Effector memory CD4-positive, alpha-beta T cell (primary cell): Measurements from ENCODE around the gene LTK.

ENCODE experiments used
- DNase-seq, 3 donors: peaks; one replicate each; pipeline ENCODE4 v3.0.0-alpha.2; 2020
- H3K27ac ChIP-seq: 2 replicates; pipeline ENCODE4 v1.7.0; 2013; ENCODE audit warnings: mild to moderate bottlenecking, low read length, moderate library complexity; ENCODE audit not compliant: insufficient read depth, poor library complexity, severe bottlenecking
- H3K27me3 ChIP-seq: replicated peaks from 2 replicates; pipeline ENCODE4 v1.7.0; 2013; ENCODE audit warnings: mild to moderate bottlenecking, low read length; ENCODE audit not compliant: insufficient read depth, control insufficient read depth, poor library complexity, severe bottlenecking
- H3K36me3 ChIP-seq: 2 replicates; pipeline ENCODE4 v1.7.0; 2013; ENCODE audit warnings: mild to moderate bottlenecking, low read length, moderate library complexity; ENCODE audit not compliant: control insufficient read depth, insufficient read depth
- H3K4me1 ChIP-seq: 2 replicates; pipeline ENCODE4 v1.7.0; 2013; ENCODE audit warnings: low read length, mild to moderate bottlenecking; ENCODE audit not compliant: control insufficient read depth, insufficient read depth, poor library complexity, severe bottlenecking
- H3K4me3 ChIP-seq: 2 replicates; pipeline ENCODE4 v1.7.0; 2013; ENCODE audit warnings: low read length, low read depth, mild to moderate bottlenecking; ENCODE audit not compliant: insufficient read depth, poor library complexity, severe bottlenecking
- H3K9me3 ChIP-seq: 2 replicates; pipeline ENCODE4 v1.7.0; 2013; ENCODE audit warnings: mild to moderate bottlenecking, low read length, moderate library complexity; ENCODE audit not compliant: control insufficient read depth

Gene LTK

DNA sequence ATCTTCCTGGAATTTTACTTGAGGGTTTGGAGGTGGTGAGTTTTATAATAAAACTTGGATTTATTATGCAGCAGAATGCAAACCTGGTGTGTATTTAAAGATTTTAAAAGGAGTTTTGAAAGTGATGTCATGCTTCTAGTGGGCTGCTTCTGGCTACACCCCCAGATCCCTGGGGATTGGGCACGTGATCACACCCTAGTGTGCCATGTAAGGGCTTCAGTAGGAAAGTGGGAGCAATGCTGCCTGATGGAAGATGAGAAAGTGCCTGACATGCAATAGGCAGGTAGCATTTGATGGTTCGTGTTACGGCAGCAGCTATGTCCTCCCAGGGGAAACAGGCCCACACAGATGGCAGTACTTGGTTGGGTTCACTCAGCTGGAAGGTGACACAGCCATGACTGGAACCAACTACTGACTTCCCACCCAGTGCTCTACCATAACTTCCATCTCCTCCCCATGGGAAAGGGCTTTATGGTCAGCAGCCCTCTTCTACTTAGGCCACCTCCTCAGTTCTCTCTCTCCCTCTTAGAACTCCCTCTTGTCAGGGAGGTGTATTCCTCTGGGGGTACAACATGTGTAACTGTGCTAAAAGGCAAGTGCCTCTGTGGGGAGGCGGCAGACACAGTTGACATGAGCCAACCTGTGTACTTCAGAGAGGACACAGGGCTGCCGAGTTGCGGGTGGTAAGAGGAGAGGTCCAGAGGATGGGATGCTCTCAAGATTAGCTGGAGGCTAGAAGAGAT, 14.3 kb downstream of the LTK start:
- H3K4me3 ChIP-seq: no peak overlapping the region
- H3K4me1 ChIP-seq: peaks cover 38% of the 10 kb centered on the region
- no peaks in the 10 kb centered on the region for H3K9me3 ChIP-seq
- H3K36me3 ChIP-seq: no peaks in the 10 kb centered on the region
- no peak overlapping the region for H3K27ac ChIP-seq
- peaks cover 29% of the 10 kb centered on the region for H3K27me3 ChIP-seq
- DNase-seq: no peak

DNA sequence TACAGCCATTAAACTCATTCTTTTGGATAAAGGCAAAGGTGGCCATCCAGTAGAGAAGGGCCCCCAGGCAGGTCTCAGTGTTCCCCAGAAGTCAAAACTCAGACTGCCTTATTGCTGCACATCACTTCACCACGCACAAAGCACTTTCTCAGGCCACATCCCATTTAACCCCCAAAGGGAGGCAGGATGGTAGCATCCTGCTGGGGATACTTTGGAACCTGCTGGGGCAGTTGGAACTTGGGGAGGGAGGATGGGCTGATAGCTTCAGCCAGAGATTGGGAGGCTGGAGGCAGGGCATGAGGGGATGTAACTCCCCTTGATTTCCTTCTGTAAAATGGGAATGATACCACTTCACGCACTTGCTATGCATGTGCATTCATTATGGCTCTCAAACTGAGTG, 15.0 kb downstream of the LTK start:
- Histone ChIP-seq H3K27ac (no peak overlapping the region), H3K4me3 (no peak overlapping the region), H3K9me3 (no peaks in the 10 kb centered on the region), H3K27me3 (peaks cover 31% of the 10 kb centered on the region), H3K36me3 (no peaks in the 10 kb centered on the region), H3K4me1 (peaks cover 41% of the 10 kb centered on the region)
- no peak for DNase-seq

DNA sequence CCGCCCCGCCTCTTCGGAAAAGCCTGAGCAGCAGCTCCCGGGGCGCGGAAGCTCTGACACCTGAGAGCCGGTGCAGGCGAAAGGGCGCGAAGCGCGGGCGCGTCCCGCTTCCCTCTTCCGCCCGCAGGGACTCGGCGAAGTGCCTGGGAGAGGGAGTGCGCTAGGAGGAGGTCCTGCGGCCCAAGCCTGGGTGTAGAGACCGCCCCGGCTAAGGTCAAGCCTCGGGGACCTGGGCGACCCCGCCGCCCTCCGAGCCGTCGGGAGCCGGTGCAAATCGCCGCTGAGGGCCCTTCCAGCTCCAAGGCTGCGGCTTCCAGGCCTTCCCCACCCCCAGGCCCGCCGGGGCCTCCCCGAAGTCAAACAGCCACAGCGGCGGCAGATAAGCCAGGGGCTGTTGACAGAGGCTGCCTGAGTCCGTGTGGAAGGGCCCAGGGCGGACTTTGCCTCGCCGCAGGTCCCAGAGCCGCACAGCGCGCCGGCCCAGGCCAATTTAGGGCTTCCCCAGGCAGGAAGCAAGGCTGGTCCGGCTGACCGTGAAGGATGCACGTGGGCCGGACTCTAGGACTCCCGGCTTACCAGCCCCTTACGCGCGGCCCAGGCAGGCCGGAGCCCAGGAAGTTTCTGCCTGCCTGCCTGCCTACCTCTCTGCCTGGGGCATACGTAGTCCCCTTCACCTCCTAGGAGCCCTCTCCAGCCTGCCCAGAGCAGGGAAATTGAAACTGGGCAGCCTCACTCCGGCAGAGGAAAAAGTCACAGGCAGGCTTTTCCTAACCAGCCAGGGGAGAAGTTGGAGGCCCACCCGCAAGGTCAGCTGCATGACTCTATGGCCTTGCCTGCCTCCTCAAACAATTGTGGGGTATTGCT, 17.7 kb downstream of the LTK start:
- H3K4me1 ChIP-seq: peaks cover 34% of the 10 kb centered on the region
- no peak for DNase-seq
- no peak overlapping the region for H3K27ac ChIP-seq
- no peaks in the 10 kb centered on the region for H3K9me3 ChIP-seq
- peaks cover 31% of the 10 kb centered on the region for H3K27me3 ChIP-seq
- peak overlapping the region; percentile 57 for H3K4me3 ChIP-seq
- no peaks in the 10 kb centered on the region for H3K36me3 ChIP-seq

DNA sequence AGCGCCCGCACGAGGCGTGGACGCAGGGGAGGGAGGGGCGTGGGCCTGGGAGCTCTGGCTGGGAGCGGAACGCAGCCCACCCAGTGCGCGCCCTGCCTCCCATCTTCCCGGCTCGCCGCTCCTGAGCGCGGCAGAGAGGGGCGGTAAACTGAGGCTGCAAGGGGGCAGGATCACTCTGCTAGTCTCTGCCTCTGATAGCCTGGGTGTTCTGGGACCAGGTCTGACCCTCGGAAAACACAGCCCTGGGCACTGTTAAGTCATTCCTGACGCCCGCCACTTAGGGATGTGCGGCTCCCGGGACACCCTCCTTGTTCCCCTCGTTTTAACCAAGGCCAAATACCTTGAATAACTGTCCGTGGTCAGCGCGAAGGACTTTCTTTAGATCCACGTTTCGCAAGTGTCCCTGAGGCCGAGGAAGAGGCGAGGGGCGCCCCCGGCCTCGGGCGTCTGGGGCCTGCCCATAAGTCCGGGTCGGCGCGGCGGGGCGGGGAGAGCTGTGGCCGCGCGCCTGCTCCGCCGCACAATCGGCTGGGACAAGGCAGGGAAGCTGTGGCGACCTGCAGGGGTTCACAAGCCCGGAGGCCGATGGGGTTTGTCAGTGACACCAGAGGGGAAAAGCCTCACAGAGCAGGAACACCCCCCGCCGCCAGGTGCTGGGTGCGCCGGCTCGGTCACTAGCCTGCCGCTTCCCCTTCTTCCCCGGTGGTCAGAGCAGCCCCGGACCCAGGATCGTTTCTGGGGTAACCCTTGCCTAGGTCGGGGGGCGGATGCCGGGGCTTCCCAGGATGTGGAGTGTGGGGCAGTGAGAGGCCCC, 18.5 kb downstream of the LTK start:
- Histone ChIP-seq H3K4me1 (peaks cover 33% of the 10 kb centered on the region), H3K27ac (no peak overlapping the region), H3K36me3 (no peaks in the 10 kb centered on the region), H3K9me3 (no peaks in the 10 kb centered on the region), H3K27me3 (peaks cover 27% of the 10 kb centered on the region), H3K4me3 (peak overlapping the region; percentile 57)
- DNase-seq: no peak

DNA sequence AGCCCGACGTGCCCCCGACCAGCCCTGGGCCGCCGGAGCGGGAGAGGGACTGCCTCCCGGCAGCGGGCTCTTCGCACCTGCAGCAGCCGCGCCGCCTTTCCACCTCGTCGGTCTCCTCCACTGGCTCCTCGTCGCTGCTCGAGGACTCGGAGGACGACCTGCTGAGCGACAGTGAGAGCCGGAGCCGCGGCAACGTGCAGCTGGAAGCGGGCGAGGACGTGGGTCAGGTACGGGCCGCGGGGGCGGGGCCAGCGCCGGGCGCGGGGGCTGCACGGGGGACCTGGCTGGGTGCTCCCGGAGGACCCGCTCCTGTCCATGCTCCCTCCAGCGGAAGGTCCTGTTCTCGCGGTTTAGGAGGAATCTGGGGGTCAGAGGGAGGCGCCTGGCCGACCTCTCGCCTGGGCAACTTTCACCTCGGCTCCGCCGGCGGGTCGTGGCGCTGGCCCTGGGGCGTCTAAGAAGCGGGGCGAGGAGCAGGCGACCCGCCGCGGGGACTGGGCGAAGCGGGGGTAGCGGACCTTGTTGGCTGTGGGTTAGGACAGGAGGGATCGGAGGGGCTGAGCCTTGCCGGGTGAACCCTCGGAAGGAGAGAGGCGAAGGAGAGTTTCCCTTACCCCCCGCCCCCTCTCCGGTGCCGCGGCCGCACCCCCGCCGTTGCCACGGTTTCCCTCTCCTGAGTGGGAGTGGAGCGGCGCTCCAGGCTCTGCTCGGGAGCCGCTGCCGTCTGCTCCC, 19.3 kb downstream of the LTK start:
- no peak overlapping the region for H3K27ac ChIP-seq
- H3K36me3 ChIP-seq: no peaks in the 10 kb centered on the region
- peaks cover 33% of the 10 kb centered on the region for H3K4me1 ChIP-seq
- no peaks in the 10 kb centered on the region for H3K9me3 ChIP-seq
- no peak for DNase-seq
- peaks cover 27% of the 10 kb centered on the region for H3K27me3 ChIP-seq
- peak overlapping the region; percentile 57 for H3K4me3 ChIP-seq

DNA sequence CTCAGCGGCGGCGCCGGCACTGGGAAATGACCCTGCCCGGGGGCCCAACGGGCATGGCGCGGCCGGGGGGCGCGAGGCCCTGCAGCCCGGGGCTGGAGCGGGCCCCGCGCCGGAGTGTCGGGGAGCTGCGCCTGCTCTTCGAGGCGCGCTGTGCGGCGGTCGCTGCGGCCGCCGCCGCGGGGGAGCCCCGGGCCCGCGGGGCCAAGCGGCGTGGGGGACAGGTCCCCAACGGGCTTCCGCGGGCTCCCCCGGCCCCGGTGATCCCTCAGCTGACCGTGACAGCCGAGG, 19.8 kb downstream of the LTK start:
- Histone ChIP-seq H3K9me3 (no peaks in the 10 kb centered on the region), H3K27me3 (peaks cover 27% of the 10 kb centered on the region), H3K27ac (no peak overlapping the region), H3K4me1 (peaks cover 33% of the 10 kb centered on the region), H3K4me3 (peak overlapping the region; percentile 57), H3K36me3 (no peaks in the 10 kb centered on the region)
- no peak for DNase-seq

DNA sequence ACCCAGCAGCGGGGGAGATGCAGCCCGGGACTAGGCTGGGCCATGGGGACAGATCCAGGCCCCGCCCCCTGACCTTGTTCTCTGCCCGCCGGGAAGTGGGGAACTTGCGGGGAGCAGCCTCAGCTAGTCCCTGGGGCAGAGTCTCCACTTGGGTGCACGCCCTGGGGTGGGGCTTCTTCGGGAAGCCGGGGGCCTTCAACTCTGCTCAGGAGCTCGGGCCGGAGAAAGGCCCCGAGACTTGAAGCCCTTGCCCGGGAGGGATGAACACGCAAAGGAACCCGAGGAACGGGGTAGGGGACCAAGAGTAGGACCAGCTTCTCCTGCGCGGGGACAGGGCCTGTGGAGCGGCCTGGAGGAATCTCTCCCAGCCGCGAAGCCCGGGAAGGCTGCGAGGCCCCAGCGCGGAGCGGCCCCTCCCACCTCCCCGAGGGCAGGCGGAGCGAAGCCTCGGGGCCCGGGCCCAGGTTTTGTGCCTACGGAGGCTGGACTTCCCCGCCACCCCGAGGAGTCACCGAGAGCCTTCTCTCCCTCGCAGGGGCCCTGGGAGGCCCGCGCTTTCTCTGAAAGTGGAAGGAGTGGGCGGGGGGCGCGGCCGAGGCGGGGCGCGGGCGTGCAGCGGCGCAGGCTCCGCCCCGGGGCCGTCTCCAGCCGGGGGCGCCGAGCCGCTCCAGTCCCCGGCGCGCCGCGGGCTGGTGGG, 20.3 kb downstream of the LTK start, which contains the start of gene ITPKA:
Gene ITPKA, plus strand, starts transcription at position 670 of the 697 bp plus-strand sequence. CDS start 54 bp downstream, outside the sequence.
- H3K36me3 ChIP-seq: no peaks in the 10 kb centered on the region
- DNase-seq: peak; percentile 65 to 68 (median 66)
- peak within 1 kb of the TSS; percentile 59 for H3K4me3 ChIP-seq
- H3K4me1 ChIP-seq: peaks cover 33% of the 10 kb centered on the region
- no peaks in the 10 kb centered on the region for H3K9me3 ChIP-seq
- H3K27me3 ChIP-seq: peaks cover 25% of the 10 kb centered on the region
- no peak within 1 kb of the TSS for H3K27ac ChIP-seq

DNA sequence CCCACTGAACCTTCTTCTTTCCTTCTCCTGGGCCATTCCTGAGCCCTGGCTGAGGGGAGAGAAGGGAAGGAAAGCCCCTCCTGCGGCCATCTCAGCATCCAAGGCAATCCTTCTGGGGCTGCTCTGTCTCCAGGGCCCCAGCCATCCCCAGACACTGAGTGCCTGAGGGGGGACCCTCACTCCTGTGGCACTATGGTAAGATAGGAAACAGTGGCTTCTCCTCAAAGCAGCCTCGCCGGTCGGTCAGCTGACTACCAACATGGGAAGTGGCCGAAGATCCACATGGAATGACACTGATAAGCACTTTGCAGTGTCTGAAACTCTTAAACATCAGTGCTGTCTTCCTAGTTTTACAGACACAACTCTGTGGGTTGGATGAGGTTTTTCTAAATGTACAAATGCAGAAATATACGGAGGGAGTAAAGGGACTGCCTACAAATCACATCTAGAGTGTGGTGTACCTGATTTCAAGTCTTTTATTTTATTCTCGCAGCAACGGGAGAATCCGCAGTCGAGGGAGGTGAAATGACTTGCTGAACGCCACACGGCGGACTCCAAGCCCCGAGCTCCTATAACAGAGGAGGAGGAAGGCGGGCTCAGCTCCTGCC, 20.9 kb downstream of the LTK start:
- DNase-seq: no peak
- Histone ChIP-seq H3K27me3 (peaks cover 25% of the 10 kb centered on the region), H3K4me1 (peaks cover 33% of the 10 kb centered on the region), H3K4me3 (peak overlapping the region; percentile 59), H3K27ac (no peak overlapping the region), H3K36me3 (no peaks in the 10 kb centered on the region), H3K9me3 (no peaks in the 10 kb centered on the region)

DNA sequence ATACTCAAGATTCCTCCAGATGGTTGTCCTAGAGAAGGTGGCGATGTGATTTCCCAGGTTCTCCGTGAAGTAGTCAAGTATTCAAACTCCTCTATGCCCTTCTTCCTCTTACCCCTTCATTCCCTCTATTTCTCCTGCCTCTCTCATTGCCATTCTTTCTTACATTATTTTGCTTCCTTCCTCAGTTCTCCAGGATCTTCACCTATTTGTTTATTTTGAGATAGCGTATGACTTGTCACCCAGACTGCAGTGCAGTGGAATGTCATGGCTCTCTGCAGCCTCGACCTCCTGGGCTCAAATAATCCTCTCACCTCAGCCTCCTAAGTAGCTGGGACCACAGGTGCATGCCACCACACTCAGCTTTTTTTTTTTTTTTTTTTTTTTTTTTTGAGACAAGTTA, 21.7 kb downstream of the LTK start:
- peaks cover 25% of the 10 kb centered on the region for H3K27me3 ChIP-seq
- H3K27ac ChIP-seq: no peak overlapping the region
- H3K4me3 ChIP-seq: no peak overlapping the region
- no peak for DNase-seq
- H3K9me3 ChIP-seq: no peaks in the 10 kb centered on the region
- H3K36me3 ChIP-seq: no peaks in the 10 kb centered on the region
- H3K4me1 ChIP-seq: peaks cover 33% of the 10 kb centered on the region
